Pancreas (tissue), 10 donors: ENCODE data around the gene FAM98C. TPM values are rescaled to one million over a fixed set of nuclear protein-coding genes. Genes with fewer than 3 reads are reported as not detected.
"Not testable (repeated sequence)": the region's sequence is repeated elsewhere in the genome, so short reads cannot be mapped to it uniquely, and the experiment has no call there.

Source experiments
- ATAC-seq, 4 donors: fragments of 200-7000 bp; cut with Tn5 transposase; one replicate each; pipeline versions ENCODE4 v1.8.0 to v1.9.1; 2020; ENCODE audit warnings: mild to moderate bottlenecking in 4 of 4, moderate library complexity in 4 of 4
- DNase-seq, 6 donors: peaks; one replicate each; pipeline ENCODE4 v3.0.0-alpha.2; 2020
- FAIRE-seq: peaks from 2 replicates; lab custom pipeline; 2012; peaks lifted over from hg19 to GRCh38; lab: Jason Lieb, UNC
- H3K27ac ChIP-seq, 4 donors: fragments of 200-600 bp; sonication (generic); 1 replicate in 3 of 4; 2 replicates in 1 of 4; pipeline versions ENCODE4 v1.5.0 to v1.8.0; 2020
- H3K27me3 ChIP-seq, 4 donors: fragments of 200-600 bp; one replicate each; pipeline ENCODE4 v1.8.0; 2021
- H3K36me3 ChIP-seq, 3 donors: fragments of 200-600 bp; sonication (generic) in 1 of 3; one replicate each; pipeline versions ENCODE4 v1.5.0 to v1.8.0; 2020 to 2021
- H3K4me1 ChIP-seq, 3 donors: fragments of 200-600 bp; one replicate each; pipeline ENCODE4 v1.8.0; 2021
- H3K4me3 ChIP-seq, 4 donors: fragments of 200-600 bp; sonication (generic) in 2 of 4; one replicate each; pipeline versions ENCODE4 v1.5.0 to v1.8.0; 2020 to 2021
- H3K9me3 ChIP-seq, 4 donors: fragments of 200-600 bp; one replicate each; pipeline ENCODE4 v1.8.0; 2021
- WGBS, 2 donors: extraction: QIAGEN DNeasy Blood & Tissue Kit; methylation state at CpG; one replicate each; pipeline ENCODE4 v1.1.7; 2013; 5-methylcytosine and 5-hydroxymethylcytosine counted together
- intact Hi-C, 3 donors: fragments of 100-400 bp; cut with DNase I; formaldehyde crosslinking; loops; one replicate each; pipeline versions ENCODE4 v1.11.1 to v1.14.2; 2022
- polyA plus RNA-seq, 2 donors: library from polyadenylated mRNA; stranded (reverse); fragments of 200-250 nt; gene quantifications; one replicate each; pipeline ENCODE4 v1.2.3, GENCODE V29; 2013
- total RNA-seq, 6 donors: library from RNA; stranded (reverse); fragmentation: NEBNext Ultra II Directional in 4 of 6; extraction: Animal tissue kit (Norgen Biotek cat#: 25700) in 4 of 6; gene quantifications; one replicate each; pipeline versions ENCODE4 v1.2.1 to v1.2.4, GENCODE V29; 2021 to 2023
- TF ChIP-seq, protein P1 (sequence below), 4 donors: fragments of 200-600 bp; sonication (generic) in 3 of 4; IDR thresholded peaks; one replicate each; pipeline versions ENCODE4 v1.5.0 to v1.8.0; 2021; ENCODE audit warnings: antibody characterized with exemption in 4 of 4
- donor health status: healthy with polysubstance abuse.
- donor health status: DM: no; HTN: no; CAD: no; lungs with moderate emphysema.
- donor health status: DM: no; HTN: no; CAD: no.
- donor health status: control.
- donor health status: control.
- donor health status: Bipolar disorder and iron deficiency.
- donor health status: DM: yes; HTN: yes; CAD: no.
- donor health status: DM: no; HTN: no; CAD: no.
- donor health status: DM: no; HTN: no; CAD: no.
- donor health status: DM: yes; HTN: yes; CAD: no.

FAM98C gene
- total and polyA plus RNA-seq, 8 donors: 11.3 to 26.7 (median 16.1) TPM

- ATAC-seq: no peak
- Histone ChIP-seq H3K36me3 (no peaks in the 10 kb centered on the region), H3K27ac (no peak overlapping the region), H3K4me1 (no peaks in the 10 kb centered on the region), H3K4me3 (no peak overlapping the region), H3K27me3 (no peaks in the 10 kb centered on the region), H3K9me3 (no peaks in the 10 kb centered on the region)
- FAIRE-seq: no peak
- TF ChIP-seq, protein P1, sequence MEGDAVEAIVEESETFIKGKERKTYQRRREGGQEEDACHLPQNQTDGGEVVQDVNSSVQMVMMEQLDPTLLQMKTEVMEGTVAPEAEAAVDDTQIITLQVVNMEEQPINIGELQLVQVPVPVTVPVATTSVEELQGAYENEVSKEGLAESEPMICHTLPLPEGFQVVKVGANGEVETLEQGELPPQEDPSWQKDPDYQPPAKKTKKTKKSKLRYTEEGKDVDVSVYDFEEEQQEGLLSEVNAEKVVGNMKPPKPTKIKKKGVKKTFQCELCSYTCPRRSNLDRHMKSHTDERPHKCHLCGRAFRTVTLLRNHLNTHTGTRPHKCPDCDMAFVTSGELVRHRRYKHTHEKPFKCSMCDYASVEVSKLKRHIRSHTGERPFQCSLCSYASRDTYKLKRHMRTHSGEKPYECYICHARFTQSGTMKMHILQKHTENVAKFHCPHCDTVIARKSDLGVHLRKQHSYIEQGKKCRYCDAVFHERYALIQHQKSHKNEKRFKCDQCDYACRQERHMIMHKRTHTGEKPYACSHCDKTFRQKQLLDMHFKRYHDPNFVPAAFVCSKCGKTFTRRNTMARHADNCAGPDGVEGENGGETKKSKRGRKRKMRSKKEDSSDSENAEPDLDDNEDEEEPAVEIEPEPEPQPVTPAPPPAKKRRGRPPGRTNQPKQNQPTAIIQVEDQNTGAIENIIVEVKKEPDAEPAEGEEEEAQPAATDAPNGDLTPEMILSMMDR (IDR thresholded peaks at IDR 0.05): no peak
- no peak for DNase-seq
- intact Hi-C loops: no loop called here
- WGBS, 2 donors: 46 to 59% methylated on average over 3 to 5 of the region's 5 CpGs
Measured at GRCh38 chr19:38424272-38424671, 21.4 kb downstream of the FAM98C start.

DNA sequence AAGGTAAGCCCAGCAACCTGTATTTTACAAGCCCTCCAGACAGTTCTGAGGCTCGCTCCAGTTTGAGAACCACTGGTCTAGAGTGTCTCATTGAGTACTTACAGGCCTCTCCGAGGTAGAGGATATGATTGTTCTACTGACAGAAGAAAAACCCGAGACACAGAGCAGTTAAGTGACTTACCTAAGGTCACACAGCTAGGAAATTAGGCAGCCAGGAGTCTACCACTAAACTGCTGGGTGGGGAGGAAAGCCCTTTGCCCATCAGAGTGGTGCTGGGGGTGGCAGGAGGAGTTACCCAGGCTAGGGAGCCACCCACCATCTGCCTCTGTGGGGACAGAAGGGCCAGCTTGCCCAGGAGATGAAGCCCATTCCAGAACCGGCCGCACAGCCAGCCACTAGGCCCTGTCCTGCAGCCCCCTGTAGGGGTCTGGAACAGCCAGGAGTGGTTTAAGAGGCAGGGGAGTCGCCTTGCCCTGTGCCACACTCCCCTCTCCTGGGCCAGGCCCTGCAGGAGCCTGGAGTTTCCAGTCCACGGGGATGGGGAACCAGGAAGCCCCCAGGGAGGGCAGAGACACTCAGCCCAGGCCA, 22.4 kb downstream of the FAM98C start:
- no peaks in the 10 kb centered on the region for H3K36me3 ChIP-seq
- 65 to 68% methylated on average over 5 to 7 of the region's 7 CpGs for WGBS, 2 donors
- intact Hi-C loops: no loop called here
- H3K4me3 ChIP-seq: peak overlapping the region in 1 of 4 donors; percentile 27
- TF ChIP-seq, protein P1 (IDR thresholded peaks at IDR 0.05): no peak
- H3K4me1 ChIP-seq: no peaks in the 10 kb centered on the region
- FAIRE-seq: no peak
- H3K9me3 ChIP-seq: no peaks in the 10 kb centered on the region
- no peak overlapping the region for H3K27ac ChIP-seq
- H3K27me3 ChIP-seq: no peaks in the 10 kb centered on the region
- DNase-seq: no peak
- no peak for ATAC-seq

DNA sequence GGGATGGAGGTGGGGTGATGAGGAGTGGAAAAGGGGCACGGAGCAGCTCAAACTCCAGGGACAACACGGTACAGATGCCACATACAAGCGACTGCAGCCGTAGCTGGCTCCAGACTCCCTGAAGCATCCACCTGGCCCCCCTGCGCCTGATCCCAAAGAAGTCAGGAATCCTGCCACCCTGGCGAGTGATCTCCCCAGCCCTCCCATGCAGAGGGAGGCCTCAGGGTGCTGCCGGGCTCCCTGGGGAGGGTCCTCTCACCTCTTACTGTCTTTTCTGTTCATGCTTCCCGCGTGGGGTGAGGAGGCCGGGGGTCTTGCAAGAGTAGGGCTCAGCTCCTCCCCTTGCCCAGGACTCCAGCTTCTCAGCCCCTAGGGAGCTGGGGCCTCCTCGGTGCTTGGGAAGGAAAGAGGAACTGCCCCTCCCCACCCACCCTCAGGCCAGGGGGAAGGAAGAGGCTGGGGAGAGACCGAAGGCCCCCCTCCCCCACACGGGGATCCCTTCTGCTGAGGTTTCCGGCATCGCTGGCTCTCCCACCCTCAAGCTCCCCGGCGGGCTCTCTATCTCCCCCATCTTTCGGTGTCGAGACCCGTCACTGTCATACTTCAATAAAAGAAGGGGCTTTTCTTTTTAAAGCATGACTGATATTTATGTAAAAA, 23.0 kb downstream of the FAM98C start, which contains the start of gene RASGRP4:
Gene RASGRP4 (minus strand): TSS at position 410 of the 657 bp plus-strand sequence. CDS start 128 bp downstream, at position 282.
- Histone ChIP-seq H3K36me3 (no peaks in the 10 kb centered on the region), H3K4me1 (no peaks in the 10 kb centered on the region), H3K27me3 (no peaks in the 10 kb centered on the region), H3K27ac (no peak within 1 kb of the TSS), H3K9me3 (no peaks in the 10 kb centered on the region), H3K4me3 (peak within 1 kb of the TSS in 1 of 4 donors; percentile 27)
- no peak for DNase-seq
- TF ChIP-seq, protein P1 (IDR thresholded peaks at IDR 0.05): no peak
- peak in 2 of 4 donors; percentile 63 to 65 for ATAC-seq
- 30 to 35% methylated on average over 20 of the region's 20 CpGs for WGBS, 2 donors
- intact Hi-C loops: no loop called here
- no peak for FAIRE-seq

- H3K27ac ChIP-seq, H3K9me3 ChIP-seq, H3K4me3 ChIP-seq, intact Hi-C loops, H3K36me3 ChIP-seq, ATAC-seq, DNase-seq, H3K27me3 ChIP-seq, H3K4me1 ChIP-seq, FAIRE-seq: not testable (repeated sequence)
- WGBS, 2 donors: 59 to 72% methylated on average over 16 to 17 of the region's 17 CpGs
Measured at GRCh38 chr19:38427035-38427677, 24.3 kb downstream of the FAM98C start.

DNA sequence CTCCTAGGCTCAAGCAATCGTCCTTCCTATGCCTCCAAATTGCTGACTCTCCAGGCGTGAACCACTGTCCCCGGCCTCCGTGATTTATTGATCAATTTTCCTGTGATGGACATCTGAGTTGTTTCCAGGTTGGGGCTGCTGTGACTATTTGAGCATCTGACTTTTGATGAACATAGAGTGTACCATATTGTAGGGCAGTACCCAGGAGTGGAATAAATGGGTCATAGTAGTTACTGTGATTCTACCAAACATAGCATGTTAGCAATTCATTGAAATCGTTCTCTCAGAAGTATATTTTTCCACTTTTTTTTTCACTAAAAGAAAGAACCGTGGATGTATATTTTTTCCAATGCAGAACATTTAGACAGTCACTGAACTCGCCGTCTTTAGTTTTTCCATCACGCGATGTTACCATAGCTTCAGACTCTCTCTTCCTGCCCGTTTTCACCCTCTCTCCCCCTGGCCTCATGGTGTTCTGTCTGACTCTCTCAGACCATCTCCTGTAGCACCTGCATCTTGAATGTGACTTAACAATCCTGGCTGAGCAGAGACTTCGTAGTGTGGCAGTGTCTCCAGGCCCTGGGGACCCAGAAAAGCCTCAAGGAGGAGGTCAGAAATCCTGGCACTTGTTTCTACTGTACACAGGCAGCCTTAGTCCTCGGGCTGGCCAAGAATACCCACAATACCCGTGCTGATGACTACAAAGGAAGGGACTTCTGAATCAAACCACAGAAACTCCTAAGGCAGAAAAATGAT, 26.3 kb downstream of the FAM98C start:
- Histone ChIP-seq H3K27me3 (no peaks in the 10 kb centered on the region), H3K27ac (no peak overlapping the region), H3K36me3 (no peaks in the 10 kb centered on the region), H3K4me1 (no peaks in the 10 kb centered on the region), H3K4me3 (no peak overlapping the region), H3K9me3 (no peaks in the 10 kb centered on the region)
- TF ChIP-seq, protein P1 (IDR thresholded peaks at IDR 0.05): no peak
- intact Hi-C loops: no loop called here
- 32 to 40% methylated on average over 14 of the region's 14 CpGs for WGBS, 2 donors
- ATAC-seq: no peak
- no peak for FAIRE-seq
- DNase-seq: no peak
